GM20000 (cell line): ENCODE results near the gene CDK5RAP1.

Source experiments
- DNase-seq: peaks from one replicate; pipeline ENCODE4 v3.0.0; 2012; ENCODE audit warnings: low spot score
- CTCF ChIP-seq: IDR thresholded peaks from 2 replicates; pipeline ENCODE4 v1.5.1; 2012; ENCODE audit warnings: mild to moderate bottlenecking, control low read depth; ENCODE audit errors: extremely low read depth, missing control alignments

CDK5RAP1 gene

DNA sequence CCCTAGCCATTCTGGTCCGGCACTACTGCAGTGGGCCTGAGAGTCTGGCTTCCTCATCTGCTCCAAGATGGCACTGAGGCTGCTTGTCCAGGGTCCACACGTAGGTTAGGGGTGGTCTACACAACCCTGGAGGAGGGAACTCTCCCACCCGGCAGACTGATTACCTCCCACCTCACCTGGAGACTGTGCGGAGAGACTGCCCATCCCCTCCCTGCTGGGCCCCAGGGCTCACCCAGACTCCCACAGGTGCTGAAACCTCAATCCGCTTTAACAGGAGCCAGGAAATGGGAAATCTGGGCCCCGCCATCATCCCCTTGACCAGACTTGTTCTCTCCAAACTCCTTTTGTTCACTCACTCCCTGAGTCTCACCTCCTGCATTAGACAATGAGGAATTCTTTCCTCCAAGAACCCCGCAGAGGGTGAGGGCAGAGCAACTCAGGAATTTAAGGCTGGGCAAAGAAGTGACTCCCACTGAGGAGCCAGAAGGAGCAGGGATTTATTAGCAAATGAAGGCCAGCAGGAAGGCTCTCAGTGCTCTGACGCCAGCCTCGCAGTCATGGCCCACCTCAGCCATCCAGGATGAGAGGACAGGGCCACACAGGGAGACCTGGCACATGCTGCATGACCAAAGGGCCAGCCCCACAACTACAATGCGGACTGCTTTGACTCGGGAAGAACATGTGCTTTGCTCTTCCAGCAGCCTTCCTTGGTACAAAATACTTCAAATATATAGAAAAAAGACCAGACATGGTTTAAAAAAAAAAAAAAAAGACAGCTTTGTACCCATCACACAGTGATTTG lies 53.0 kb downstream of the CDK5RAP1 start:
- TF ChIP-seq CTCF: no peak
- no peak for DNase-seq

DNA sequence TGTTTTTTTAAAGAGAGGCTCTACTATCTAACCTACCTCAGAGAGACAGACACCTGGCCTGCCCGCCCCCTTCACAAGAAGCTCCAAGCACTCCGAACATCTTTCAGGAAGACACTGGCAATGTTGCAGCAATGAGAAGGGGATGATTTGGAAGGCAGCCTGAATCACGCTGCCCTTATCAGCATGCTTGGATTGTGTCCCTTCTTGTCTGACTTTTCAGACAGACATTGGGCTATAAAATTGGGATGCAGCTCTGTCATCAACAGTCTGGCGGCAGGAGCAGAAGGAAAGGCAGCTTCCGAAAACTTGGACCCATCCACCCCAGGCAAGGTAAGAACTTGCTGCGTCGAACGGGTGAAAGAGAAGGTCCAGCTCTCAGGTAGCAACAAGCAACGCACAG lies 56.0 kb downstream of the CDK5RAP1 start:
- TF ChIP-seq CTCF: no peak
- DNase-seq: no peak

DNA sequence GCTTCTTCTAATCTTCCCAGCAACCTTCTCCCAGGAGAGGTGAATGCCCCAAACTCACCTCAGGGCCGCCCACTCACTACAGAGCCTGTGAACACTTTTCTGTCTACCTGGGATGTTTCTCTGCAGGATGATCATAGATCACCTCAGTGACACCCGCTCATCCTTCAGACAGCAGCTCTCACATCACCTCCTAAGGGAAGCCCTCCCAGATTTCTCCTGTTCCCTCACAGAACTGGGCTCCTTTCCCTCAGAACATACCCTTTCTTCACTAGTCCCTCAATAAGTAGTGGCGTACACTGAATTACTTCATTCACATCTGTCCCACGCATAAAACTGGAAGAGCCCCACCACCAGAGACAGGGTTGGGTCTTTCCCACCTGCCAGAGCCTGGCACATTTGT lies 57.8 kb downstream of the CDK5RAP1 start:
- DNase-seq: no peak
- no peak for TF ChIP-seq CTCF

DNA sequence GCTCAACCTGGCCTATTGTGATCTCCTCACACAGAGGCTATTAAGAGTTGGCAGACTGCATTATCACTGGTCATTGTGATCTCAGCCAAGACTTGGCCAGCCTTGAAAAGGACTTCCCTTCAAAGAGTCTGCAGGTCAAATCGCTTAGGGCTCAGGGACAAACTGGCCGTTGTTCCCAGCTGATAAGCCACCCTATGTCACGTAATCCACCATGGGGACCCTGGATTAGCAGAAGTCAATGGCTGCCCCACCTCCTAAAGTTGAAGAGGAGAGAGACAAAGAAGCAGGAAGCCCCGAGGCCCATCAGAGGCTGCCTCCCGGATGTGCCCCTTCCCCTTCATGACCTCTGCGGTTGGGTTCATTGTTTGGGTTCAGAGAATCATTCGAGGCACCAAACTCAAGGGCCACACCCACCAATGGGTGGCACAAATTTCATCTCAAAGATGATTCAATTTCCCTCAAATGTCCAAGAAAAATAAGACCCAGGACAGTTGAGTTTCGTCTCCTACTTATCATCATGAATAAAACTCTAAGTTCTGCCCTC lies 61.7 kb downstream of the CDK5RAP1 start:
- DNase-seq: no peak
- TF ChIP-seq CTCF: no peak

- TF ChIP-seq CTCF: no peak
Observed at GRCh38 chr20:33338467-33339258, 62.7 kb downstream of the CDK5RAP1 start.

GRCh38 chr20:33337531-33338165 lies 63.7 kb downstream of the CDK5RAP1 start:
- no peak for TF ChIP-seq CTCF
- DNase-seq: peak; percentile 60

More at GRCh38 chr20:33338467-33339258, 62.7 kb downstream of the CDK5RAP1 start:
- DNase-seq: no peak
